Endothelial cell of umbilical vein (primary cell): ENCODE results near the gene CPNE2. TPM values are rescaled to one million over a fixed set of nuclear protein-coding genes. Genes with fewer than 3 reads are reported as not detected.

Source experiments
- BruUV-seq: library from RNA; stranded (reverse); fragments of 400-500 nt; replicated peaks from 2 replicates; lab custom pipeline; 2021; lab: Mats Ljungman, UMichigan
- CTCF ChIA-PET: fragments of 300-600, 350-600 bp; sonication (Branson Sonifier 250); formaldehyde crosslinking; loops from one replicate; lab custom pipeline; 2021; ENCODE audit warnings: antibody characterized with exemption, inconsistent platforms; lab: Charles Lee
- POLR2A ChIA-PET: fragments of 300-600, 350-600 bp; sonication (Branson Sonifier 250); formaldehyde crosslinking; loops from one replicate; lab custom pipeline; 2021; ENCODE audit warnings: antibody characterized with exemption, inconsistent platforms; lab: Charles Lee
- DNase-seq: peaks from one replicate; pipeline ENCODE4 v3.0.0-alpha.2; 2011; ENCODE audit warnings: low read depth, low spot score
- FAIRE-seq: peaks from 2 replicates; lab custom pipeline; 2011; peaks lifted over from hg19 to GRCh38; lab: Jason Lieb, UNC
- H2AFZ ChIP-seq: 2 replicates; pipeline ENCODE4 v1.6.0; 2012; ENCODE audit warnings: low read depth, low read length, control low read depth, inconsistent platforms
- H3K27ac ChIP-seq: 2 replicates; pipeline ENCODE4 v1.5.1; 2011; ENCODE audit warnings: low read depth, mild to moderate bottlenecking, control low read depth, low read length, moderate library complexity; ENCODE audit not compliant: insufficient read depth
- H3K27me3 ChIP-seq, 2 experiments: 2 replicates each; pipeline versions ENCODE4 v1.6.0 to v1.6.1; 2011; ENCODE audit warnings: low read length in 2 of 2, mixed read lengths in 1 of 2; ENCODE audit not compliant: control insufficient read depth in 2 of 2, insufficient read depth in 2 of 2
- H3K36me3 ChIP-seq, 2 experiments: 2 replicates in 1 of 2; 3 replicates in 1 of 2; pipeline ENCODE4 v1.5.1; 2011; ENCODE audit warnings: low read length in 2 of 2, mild to moderate bottlenecking in 1 of 2, moderate library complexity in 1 of 2; ENCODE audit not compliant: control insufficient read depth in 2 of 2, insufficient read depth in 2 of 2; ENCODE audit errors: extremely low read depth in 1 of 2
- H3K4me1 ChIP-seq: 3 replicates; pipeline ENCODE4 v1.5.1; 2011; ENCODE audit warnings: mild to moderate bottlenecking, low read length; ENCODE audit not compliant: control insufficient read depth, insufficient read depth; ENCODE audit errors: extremely low read depth
- H3K4me2 ChIP-seq: 2 replicates; pipeline ENCODE4 v1.6.1; 2011; ENCODE audit warnings: low read length, control low read depth, mixed read lengths; ENCODE audit not compliant: insufficient read depth
- H3K4me3 ChIP-seq, 3 experiments: fragments of 200-600 bp in 1 of 3; sonication (generic), shearing (Covaris generic) in 1 of 3; replicated peaks in 1 of 3; 2 replicates each; pipeline ENCODE4 v1.5.1; 2011 to 2016; ENCODE audit warnings: control low read depth in 3 of 3, low read length in 3 of 3, mild to moderate bottlenecking in 2 of 3, inconsistent platforms in 1 of 3, low read depth in 1 of 3, moderate library complexity in 1 of 3; ENCODE audit not compliant: insufficient read depth in 1 of 3
- H3K79me2 ChIP-seq: 2 replicates; pipeline ENCODE4 v1.6.0; 2012; ENCODE audit warnings: low read length, inconsistent platforms; ENCODE audit not compliant: control insufficient read depth, insufficient read depth
- H3K9ac ChIP-seq: replicated peaks from 2 replicates; pipeline ENCODE3; 2011; ENCODE audit warnings: low read length, control low read depth; ENCODE audit not compliant: insufficient read depth; ENCODE audit errors: extremely low read depth
- H3K9me1 ChIP-seq: replicated peaks from 3 replicates; pipeline ENCODE4 v1.6.0; 2011; ENCODE audit warnings: mild to moderate bottlenecking, low read length; ENCODE audit not compliant: control insufficient read depth, insufficient read depth; ENCODE audit errors: extremely low read depth
- H3K9me3 ChIP-seq: replicated peaks from 2 replicates; pipeline ENCODE4 v1.5.1; 2012; ENCODE audit warnings: low read length, inconsistent platforms; ENCODE audit not compliant: control insufficient read depth, insufficient read depth
- H4K20me1 ChIP-seq: replicated peaks from 2 replicates; pipeline ENCODE3; 2011; ENCODE audit warnings: mild to moderate bottlenecking, low read length; ENCODE audit not compliant: control insufficient read depth, insufficient read depth; ENCODE audit errors: extremely low read depth
- CTCF ChIP-seq, 2 donors: IDR thresholded peaks; 1 replicate in 1 of 2; 2 replicates in 1 of 2; pipeline ENCODE4 v1.5.1; 2011; ENCODE audit warnings: low read length in 2 of 2, mild to moderate bottlenecking in 2 of 2, moderate library complexity in 2 of 2, control low read depth in 1 of 2, inconsistent platforms in 1 of 2, low read depth in 1 of 2; ENCODE audit not compliant: insufficient read depth in 1 of 2; ENCODE audit errors: extremely low read depth in 1 of 2
- EZH2 ChIP-seq: IDR thresholded peaks from 2 replicates; pipeline ENCODE4 v1.6.1; 2012; ENCODE audit warnings: borderline replicate concordance, low read depth, mild to moderate bottlenecking, moderate library complexity, low read length, inconsistent platforms; ENCODE audit not compliant: severe bottlenecking
- FOS ChIP-seq: IDR thresholded peaks from 2 replicates; pipeline ENCODE4 v1.6.1; 2011; ENCODE audit warnings: mild to moderate bottlenecking, low read length, moderate library complexity, borderline replicate concordance; ENCODE audit not compliant: insufficient read depth
- GATA2 ChIP-seq: IDR thresholded peaks from 2 replicates; pipeline ENCODE4 v1.7.0; 2011; ENCODE audit warnings: low read depth, mild to moderate bottlenecking, moderate library complexity, mixed read lengths, low read length; ENCODE audit not compliant: insufficient read length, insufficient read depth
- JUN ChIP-seq: IDR thresholded peaks from 2 replicates; pipeline ENCODE4 v1.6.1; 2011; ENCODE audit warnings: borderline replicate concordance, low read depth; ENCODE audit not compliant: insufficient read length, insufficient read depth
- MYC ChIP-seq: IDR thresholded peaks from one replicate; pipeline ENCODE4 v1.6.1; 2011; ENCODE audit warnings: mild to moderate bottlenecking, low read depth, low read length
- POLR2A ChIP-seq: IDR thresholded peaks from 2 replicates; pipeline ENCODE4 v1.6.1; 2012; ENCODE audit warnings: low read depth, mild to moderate bottlenecking, control low read depth, low read length
- dilution Hi-C: fragments of 300-500 bp; cut with MboI; formaldehyde crosslinking; loops from one replicate; pipeline ENCODE4 v1.15.0; 2019; ENCODE audit warnings: low sequenced_read_pairs; ENCODE audit not compliant: extremely low pct_ligation_motif_present
- intact Hi-C: fragments of 100-400 bp; cut with micrococcal nuclease; formaldehyde crosslinking; loops from one replicate; pipeline ENCODE4 v1.10.0; 2022
- polyA plus RNA-seq, 4 experiments: library from polyadenylated mRNA; depleted of rRNA in 3 of 4; stranded (reverse) in 3 of 4; unstranded in 1 of 4; fragments of >200 nt; gene quantifications; 2 replicates each; pipeline versions ENCODE4 v1.2.1 to v1.2.3, GENCODE V29; 2011 to 2012; ENCODE audit warnings: missing spikeins in 1 of 4
- total RNA-seq: library from RNA; stranded (reverse); gene quantifications from 2 replicates; pipeline ENCODE4 v1.2.3, GENCODE V29; 2021
- TF ChIP-seq, protein P1 (sequence below): IDR thresholded peaks from 2 replicates; pipeline ENCODE4 v1.6.1; 2011; ENCODE audit not compliant: insufficient read depth, insufficient read length

The CPNE2 gene
- total and polyA plus RNA-seq, 2 donors (not counting 3 experiments of a cell fraction or from before 2014, with no cell fraction given): 91.9 to 187 TPM

DNA sequence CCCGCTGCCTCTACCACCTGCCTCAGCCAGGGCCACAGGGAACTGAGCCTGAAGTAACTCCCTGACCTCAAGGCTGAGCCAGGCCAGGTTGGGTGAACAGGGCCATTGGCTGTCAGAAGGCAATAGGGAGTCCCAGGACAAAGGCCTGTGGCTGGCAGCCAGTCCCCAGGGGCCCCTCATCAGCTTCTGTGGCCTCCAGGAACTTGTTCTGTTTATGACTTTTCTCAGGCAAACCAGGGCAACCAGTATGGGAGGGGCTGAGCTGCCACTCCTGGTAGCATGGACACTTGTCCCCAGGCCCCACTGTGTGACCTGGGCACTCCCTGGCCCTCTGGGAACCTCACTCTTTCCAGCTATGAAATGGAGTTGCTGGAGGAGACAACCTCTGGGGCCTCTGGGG, 40.1 kb downstream of the CPNE2 start:
- Histone ChIP-seq H3K36me3 (peaks cover 0 to 2% of the 10 kb centered on the region in 2 experiments), H3K4me3 (no peak overlapping the region), H4K20me1 (no peaks in the 10 kb centered on the region), H3K9me3 (no peaks in the 10 kb centered on the region), H3K4me1 (no peaks in the 10 kb centered on the region), H3K9ac (no peak overlapping the region), H3K79me2 (no peaks in the 10 kb centered on the region), H3K9me1 (no peaks in the 10 kb centered on the region), H3K4me2 (no peak overlapping the region), H2AFZ (no peak overlapping the region), H3K27ac (no peak overlapping the region), H3K27me3 (no peaks in the 10 kb centered on the region)
- FAIRE-seq: no peak
- BruUV-seq: no TSS peak
- dilution Hi-C loops: no loop called here
- intact Hi-C loops: no loop called here
- ChIA-PET CTCF (interaction anchor here (4.0 kb wide), 1 partner anchor 40 kb away, joined by 17 read pairs; the partner anchor contains the start of gene CPNE2), POLR2A (no interaction called here)
- DNase-seq: no peak
- TF ChIP-seq EZH2 (no peak), CTCF (IDR thresholded peaks at IDR 0.05; ENCODE audit: extremely low read depth in 1 of 2, insufficient read depth in 1 of 2, low read depth in 1 of 2, low read length in 2 of 2) (no peak), MYC (no peak), JUN (no peak), POLR2A (no peak), GATA2 (no peak), FOS (no peak)
- TF ChIP-seq, protein P1, sequence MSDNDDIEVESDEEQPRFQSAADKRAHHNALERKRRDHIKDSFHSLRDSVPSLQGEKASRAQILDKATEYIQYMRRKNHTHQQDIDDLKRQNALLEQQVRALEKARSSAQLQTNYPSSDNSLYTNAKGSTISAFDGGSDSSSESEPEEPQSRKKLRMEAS: no peak
